HG02870 (cell line): ENCODE results near the gene CEBPA.

ENCODE experiments used
- ATAC-seq: cut with Tn5 transposase; IDR thresholded peaks from one replicate; pipeline ENCODE4 v1.9.1; 2021; ENCODE audit warnings: mild to moderate bottlenecking, moderate library complexity; ENCODE audit not compliant: unreplicated experiment

The CEBPA gene

DNA sequence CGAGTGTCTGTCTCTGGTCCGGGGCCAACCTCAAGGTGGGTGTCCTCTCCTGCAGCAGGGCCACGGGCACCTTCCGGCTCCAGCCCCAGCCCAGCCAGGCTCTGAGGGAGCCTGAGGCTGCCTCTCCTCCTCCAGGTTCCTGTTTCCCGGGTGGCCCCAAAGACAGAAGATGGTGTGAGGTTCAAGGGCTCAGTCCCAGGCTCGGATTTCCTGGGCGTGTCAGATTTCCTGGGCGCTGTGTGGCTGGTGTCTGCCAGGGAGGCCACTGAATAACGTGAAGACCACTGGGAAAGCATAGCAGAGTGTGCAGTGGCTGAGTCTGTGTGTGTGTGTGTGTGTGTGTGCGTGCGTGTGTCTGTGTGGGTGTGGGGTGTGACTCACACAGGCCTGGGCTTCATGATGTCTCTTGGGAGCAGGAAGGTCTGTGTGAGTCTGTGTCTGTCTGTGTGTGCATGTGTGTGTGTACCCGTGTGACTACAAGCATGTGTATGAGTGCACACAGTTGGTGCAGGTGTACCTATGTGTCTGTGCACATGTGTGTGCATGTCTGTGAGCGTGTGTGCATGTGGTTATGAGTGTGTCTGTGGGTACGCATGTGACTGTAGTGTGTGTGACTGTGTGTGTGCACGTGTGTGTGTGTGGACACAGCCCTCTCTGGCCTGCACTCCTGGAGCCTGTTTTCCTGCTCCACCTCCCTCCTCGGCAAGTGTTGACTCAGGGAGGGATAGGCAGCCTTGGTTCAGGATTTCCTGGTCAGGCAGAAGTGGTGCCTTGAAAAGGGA is 28.3 kb downstream of the CEBPA start:
- ATAC-seq = no peak

DNA sequence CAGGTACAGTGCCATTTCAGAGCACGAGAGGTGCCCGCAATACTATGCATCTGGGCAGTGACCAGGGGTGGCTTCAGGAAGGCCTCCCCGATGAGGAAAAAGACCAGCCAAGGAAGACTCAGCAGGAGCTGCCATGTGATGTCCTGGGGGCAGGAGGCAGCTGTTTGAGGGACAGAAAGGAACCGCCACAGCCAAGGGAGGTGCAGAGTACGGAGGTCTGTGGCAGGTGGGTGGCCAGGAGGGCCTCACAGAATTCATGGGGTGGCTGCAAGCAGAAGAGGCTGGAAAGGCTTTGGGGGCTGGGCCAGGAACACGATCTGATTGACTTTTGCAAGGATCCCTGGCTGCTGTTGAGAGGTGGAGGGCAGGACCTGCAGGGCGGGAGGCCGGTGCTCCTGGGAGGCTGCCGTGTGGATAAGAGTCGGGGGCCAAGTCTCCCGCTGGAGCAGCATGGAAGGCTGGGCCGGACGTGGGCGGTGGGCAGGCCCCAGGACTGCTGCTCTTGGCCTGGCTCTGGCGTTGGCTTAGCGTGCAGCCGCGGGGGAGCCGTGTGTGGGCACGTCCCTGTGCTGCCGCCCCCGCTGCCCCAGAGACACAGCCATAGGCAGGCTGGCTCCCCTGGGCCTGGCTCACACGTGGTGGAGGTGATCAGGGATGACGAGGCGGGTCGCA is 29.1 kb downstream of the CEBPA start:
- ATAC-seq = no peak

DNA sequence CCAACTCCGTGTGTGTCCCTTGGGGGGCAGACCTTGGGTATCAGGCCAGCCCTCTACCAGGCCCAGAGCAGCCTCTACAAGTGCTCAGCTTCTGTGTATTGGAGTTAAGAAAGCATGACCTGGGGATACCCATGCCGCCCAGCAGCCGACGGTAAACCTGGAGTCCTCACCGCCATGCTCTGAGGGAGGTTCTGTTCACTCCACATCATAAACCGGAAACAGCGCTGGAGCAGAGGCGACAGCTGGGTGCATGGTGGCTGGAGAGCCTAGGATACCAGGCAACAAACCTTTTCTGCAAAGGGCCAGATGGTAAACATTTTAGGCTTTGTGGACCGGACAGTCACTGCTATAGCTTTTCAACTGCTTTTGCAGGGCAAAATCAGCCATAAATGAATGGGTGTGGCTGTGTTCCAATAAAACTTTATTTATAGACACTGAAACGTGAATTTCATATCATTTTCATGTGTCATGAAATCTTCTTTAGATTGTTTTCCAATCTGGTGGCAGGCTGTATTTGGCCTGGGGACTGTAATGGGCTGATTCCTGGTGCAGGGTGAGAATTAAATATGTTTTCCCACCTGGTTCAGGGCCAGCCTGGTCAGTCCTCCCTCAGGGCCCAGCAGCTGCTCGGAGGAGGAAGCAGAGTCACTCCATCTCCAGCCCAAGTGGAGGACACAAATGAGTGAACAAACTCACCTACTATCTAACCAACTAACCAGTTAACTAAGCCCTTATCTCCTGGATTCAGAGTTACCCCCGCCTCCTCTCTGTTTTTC is 30.9 kb downstream of the CEBPA start:
- no peak for ATAC-seq

DNA sequence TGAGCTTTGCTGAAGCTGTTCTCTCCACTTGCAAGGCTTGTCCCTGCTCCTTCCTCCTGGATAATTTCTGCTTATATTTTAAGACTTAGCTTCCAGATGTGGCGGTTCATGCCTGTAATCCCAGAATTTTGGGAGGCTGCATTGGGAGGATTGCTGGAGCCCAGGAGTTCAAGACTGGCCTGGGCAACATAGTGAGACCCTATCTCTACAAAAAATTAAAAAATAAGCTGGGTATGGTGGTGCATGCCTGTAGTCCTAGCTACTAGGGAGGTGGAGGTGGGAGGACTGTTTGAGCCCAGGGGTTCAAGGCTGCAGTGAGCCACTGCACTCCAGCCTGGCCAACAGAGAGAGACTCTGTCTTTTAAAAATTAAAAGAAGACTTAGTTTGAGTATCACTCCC is 31.6 kb downstream of the CEBPA start:
- ATAC-seq = no peak

DNA sequence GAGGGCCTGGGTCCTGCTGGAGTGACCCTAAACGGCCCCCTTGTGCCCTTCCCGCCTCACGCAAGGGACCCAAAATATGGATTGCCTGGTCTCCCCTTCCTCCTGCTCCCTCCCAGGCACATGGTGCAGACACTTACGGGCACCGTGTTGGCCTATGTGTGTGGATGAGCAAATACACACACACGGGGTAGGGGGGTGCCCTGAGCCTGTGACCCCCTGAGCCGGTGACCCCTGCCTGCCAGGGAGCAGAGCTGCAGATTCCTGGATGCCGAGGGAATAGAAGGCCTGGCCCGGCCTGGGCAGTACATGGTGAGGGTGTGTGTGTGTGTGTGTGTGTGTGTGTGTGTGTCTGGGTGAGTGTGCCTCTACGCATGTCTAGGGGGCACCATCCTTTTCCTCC is 33.3 kb downstream of the CEBPA start:
- ATAC-seq = no peak

DNA sequence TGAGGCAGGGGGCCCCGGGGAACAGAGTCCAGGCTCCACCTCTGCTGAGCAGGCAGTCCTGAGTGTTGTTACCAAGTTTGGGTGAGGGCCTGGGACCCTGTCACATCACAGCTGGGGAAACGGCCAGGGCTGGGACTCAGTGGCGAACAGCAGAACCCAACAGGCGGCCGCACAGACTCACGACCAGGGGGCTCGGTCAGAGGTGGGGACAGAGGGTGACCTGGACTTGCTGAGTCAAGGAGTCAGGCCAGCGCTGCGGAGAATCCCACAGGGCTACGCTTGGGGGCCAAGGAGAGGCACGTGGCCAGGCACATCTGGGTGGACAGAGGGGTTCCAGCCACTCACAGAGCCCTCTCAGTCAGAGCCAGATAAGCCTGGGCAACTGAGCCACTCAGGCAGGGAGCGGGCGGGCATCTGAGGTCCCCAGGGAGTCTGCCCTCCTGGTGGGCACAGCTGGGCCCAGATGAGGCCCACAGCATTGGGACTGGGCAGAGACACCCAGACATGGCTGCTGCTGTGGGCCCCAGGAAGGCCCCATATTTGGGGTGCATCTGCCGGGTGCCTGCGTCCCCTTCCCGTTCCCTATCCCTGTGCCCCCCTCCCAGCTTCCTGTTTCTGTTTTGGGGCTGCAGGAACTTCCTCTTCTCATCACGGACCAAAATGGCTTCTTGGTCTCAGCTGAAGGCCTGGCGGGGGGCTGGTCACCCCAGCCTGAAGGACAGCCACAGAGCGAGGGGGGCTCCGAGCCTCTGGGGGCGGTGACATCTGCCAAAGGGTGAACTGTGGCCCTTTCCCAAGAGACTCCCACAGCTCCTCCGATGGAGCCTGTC is 34.0 kb downstream of the CEBPA start:
- ATAC-seq = no peak

DNA sequence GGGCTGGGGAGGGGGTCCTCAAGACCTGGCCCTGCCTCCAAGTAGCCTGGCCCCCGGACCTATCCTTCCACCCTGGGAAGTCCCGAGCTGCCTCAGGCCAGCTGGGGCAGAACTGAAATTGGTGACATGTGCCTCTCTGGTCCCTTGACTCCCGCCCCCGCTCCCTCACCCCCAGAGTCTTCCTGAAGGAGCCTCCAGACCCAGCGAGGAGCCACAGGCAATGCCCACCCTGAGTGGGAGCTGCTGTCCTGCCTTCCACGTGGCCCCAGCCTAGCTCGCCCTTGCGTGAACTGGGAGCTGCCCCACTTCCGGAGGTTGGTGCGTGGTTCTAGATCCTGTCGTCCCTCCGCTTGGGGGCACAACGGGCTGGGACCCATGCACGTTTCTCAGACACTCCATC is 34.6 kb downstream of the CEBPA start:
- no peak for ATAC-seq

- ATAC-seq = no peak
These were observed 35.3 kb downstream of the CEBPA start for GRCh38 chr19:33266974-33267484.

DNA sequence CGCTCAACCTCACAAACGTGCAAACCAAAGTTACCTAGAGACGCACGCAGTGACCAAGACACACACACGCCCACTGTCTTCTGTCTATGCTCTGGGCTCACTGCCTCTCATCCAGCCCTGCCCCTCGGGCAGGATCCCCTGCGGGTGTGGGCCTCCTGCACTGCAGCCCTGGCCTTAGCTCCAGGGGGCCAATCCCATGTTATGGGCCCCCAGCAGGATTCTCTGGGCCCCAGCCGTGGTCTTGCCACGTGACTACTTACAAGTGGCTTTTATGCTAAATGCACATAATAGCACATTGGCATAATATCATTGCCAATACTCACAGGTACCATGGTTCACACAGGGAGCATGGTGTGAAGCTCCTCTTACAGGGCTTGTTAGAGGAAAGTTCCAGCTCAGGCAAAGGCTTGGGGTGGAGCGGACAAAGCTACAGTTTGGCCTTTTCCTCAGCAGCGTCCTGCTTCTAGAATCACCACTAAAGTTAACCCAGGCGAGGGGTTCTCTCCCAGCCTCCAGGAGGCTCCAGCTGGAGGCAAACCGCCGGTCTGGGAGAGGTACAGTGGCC is 37.4 kb downstream of the CEBPA start:
- ATAC-seq = no peak

DNA sequence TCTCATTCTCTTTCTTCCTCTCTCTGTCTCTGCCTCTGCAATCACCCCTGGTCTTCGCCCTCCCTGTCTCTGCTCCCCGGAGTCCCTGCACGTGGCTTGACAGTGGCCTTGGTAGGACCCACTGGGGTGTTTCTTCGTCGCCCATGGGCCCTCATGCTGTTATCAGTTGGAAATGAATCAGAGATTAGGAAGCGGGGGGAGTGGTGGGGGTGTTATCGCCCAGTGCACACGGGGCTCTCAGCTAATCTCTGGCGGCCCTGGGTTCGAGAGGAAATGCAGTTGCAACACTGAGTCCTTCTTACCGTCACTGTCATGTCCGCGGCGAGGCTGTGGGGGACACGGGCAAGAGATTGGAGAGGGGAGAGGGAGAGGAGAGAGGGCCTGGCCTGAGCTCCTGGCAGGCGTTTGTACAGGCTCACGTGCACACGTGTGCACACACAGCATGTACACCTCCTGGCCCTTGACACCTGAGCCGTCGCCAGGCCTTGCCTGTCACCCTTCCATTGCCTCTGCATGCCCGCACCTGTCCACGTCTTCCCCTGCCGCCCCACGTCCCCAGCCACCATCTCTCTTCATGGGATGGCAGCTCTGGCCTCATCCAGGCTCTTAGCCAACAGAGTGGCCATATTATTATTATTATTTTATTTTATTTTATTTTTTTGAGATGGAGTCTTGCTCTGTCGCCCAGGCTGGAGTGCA is 38.9 kb downstream of the CEBPA start:
- no peak for ATAC-seq

- ATAC-seq = no peak
These were observed 40.7 kb downstream of the CEBPA start for GRCh38 chr19:33261511-33262189.

DNA sequence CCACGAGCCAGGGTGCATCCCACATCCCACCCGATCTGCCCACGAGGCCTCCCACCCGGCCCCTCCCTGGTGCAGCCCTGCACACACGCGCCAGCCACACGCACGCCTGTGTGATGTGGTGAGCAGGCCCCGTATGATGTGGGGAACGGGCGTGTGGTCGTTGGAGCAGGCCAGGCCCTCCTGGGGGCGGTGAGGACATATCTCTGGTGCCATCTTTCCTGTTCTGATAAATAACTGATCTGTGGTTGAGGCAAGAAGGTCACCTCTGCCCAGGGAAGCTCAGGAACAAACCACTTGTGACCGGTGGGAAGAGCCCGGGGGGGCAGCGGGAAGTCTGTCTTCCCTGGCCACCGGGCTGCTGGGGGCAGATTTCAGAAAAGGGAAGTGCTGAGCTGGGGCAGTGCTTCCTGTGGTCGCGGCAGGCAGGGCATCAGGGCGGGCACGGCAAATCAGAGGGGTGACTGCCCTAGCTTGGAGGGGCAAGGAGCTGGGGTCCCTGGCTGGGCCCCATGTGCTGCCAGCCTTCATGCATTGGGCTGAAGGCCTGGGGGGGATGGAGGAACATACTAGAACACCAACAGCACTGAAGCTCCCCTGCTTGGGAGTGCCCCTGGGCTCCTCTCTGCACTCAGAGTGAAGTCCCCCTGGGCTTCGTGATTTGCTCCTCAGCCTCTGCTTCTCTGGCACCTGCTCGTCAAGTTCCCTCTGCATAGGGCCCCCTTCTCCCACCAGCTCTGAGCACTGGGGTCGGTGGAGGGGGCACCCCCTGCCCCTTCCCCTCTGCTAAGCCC is 41.5 kb downstream of the CEBPA start:
- no peak for ATAC-seq

DNA sequence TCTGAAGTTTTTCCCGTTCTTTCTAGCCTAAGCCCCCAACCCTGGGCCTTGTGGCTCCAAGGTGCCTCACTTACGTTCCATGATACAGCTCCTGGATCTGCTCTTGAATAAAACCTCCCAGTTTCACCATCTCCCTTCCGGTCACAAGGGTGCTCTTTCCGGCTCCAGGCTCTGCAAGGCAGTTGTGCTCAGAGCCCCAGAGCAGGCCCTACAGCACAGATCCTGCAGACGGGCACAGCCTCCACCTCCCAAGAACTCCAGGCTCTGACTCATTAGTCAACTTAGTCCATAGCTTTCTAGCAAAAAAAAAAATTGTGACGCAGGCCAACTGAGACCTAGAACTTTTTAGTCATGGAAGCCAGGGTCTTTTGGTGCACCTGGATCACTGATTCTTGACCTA is 42.8 kb downstream of the CEBPA start:
- ATAC-seq = no peak

- no peak for ATAC-seq
These were observed 44.5 kb downstream of the CEBPA start for GRCh38 chr19:33257828-33258227.

DNA sequence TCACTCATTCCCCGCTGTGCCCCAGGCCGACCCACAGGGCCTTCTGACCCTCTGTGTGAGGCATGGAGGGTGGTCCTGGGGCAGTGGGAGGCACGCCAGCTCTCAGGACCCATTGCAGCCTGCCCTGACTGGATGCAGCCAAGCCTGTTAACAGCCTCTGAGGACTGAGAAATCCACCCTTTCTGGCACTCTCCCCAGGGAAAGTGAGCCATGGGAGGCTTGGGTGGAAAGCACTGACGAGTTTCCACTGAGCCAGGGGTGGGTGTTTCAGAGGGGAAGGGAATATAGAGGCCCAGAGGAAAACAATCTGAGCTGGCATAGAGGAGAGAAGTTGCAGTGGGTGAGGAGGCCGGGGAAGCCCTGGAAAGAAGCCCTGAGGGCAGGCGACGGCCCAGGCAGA is 46.1 kb downstream of the CEBPA start:
- no peak for ATAC-seq

DNA sequence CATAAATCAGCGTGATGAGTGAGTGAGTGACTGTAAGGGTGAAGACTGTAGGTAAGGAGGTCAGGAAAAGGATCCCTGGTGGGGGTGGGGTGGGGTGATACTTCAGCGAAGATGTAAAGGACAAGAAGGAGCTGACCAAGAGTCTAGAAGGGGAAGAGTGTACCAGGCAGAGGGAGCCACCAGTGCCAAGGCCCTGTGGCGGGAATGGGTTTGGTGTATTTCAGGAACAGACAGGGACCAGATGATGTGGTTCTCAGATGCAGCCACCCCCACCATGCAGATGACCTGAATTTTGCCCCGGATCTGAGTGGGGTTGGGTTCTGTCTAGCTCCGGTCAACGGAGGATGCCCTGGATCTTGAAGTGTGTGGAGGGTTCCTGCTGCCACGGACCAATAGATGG is 46.6 kb downstream of the CEBPA start:
- ATAC-seq = no peak

DNA sequence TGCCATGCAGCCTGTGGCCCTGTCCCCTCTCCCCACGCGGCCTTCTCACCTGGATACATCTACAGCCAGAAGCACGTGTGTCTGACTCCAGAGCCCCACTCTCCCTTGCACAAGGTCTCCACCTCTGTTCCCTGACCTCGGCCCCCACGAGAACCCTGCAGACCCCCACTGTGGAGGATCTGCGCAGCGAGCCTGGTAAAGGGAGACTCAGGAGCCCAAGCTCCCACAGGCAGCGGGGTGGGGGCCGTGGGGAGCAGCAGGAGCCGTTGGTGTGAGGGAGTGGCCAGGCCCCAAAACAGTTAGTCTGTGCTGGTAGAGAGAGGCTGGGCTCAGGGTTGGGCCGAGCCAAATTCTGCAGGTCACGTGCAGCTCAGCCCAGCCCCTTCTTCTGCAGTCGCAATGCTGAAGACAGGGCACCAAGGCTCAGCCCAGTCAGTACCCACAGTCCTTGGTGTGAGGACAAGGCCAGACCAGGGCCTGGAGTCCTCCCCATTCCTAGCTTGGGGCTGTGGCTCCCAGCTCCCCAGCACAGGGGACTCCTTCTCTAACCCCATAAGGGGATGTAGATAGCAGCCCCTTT is 48.0 kb downstream of the CEBPA start:
- ATAC-seq = no peak

GRCh38 chr19:33252971-33253370 is 49.4 kb downstream of the CEBPA start:
- ATAC-seq = no peak
